Measurements from ENCODE around the gene GHSR.
A peak's percentile ranks its signal among the peaks of the same experiment; 100 is the strongest.
"Not testable (repeated sequence)": the region's sequence is repeated elsewhere in the genome, so short reads cannot be mapped to it uniquely, and the experiment has no call there.

Gene GHSR, protein sequence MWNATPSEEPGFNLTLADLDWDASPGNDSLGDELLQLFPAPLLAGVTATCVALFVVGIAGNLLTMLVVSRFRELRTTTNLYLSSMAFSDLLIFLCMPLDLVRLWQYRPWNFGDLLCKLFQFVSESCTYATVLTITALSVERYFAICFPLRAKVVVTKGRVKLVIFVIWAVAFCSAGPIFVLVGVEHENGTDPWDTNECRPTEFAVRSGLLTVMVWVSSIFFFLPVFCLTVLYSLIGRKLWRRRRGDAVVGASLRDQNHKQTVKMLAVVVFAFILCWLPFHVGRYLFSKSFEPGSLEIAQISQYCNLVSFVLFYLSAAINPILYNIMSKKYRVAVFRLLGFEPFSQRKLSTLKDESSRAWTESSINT

DNA sequence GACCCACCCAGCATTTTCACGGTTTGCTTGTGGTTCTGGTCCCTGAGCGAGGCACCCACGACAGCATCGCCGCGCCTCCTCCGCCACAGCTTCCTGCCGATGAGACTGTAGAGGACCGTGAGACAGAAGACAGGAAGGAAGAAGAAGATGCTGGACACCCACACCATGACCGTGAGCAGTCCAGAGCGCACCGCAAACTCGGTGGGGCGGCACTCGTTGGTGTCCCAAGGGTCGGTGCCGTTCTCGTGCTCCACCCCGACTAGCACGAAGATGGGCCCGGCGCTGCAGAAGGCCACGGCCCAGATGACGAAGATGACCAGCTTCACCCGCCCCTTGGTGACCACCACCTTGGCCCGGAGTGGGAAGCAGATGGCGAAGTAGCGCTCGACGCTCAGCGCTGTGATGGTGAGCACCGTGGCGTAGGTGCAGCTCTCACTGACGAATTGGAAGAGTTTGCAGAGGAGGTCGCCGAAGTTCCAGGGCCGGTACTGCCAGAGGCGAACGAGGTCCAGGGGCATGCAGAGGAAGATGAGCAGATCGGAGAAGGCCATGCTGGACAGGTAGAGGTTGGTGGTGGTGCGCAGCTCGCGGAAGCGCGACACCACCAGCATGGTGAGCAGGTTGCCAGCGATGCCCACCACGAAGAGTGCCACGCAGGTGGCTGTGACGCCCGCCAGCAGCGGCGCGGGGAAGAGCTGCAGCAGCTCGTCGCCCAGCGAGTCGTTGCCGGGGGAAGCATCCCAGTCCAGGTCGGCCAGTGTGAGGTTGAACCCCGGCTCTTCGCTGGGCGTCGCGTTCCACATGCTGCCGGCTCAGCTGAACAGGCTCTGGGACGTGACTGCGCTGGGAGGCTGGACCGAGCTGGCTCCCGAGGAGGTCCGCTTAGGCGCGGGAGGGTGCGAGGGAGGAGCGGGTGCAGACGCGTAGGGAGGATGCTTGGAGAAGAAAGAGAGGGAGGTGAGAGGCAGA is at the start of gene GHSR:
TSS of gene GHSR (minus strand) at position 846 of the 969 bp plus-strand sequence. CDS start at position 803, 43 bp downstream.
- no peaks in the 10 kb centered on the region for H3K36me3 ChIP-seq (ENCODE audit: insufficient read depth, low read length)
- TF ChIP-seq EZH2 (IDR thresholded peaks at IDR 0.05; ENCODE audit: borderline replicate concordance, low read depth, low read length, severe bottlenecking) = no peak
- TF ChIP-seq, protein P1, sequence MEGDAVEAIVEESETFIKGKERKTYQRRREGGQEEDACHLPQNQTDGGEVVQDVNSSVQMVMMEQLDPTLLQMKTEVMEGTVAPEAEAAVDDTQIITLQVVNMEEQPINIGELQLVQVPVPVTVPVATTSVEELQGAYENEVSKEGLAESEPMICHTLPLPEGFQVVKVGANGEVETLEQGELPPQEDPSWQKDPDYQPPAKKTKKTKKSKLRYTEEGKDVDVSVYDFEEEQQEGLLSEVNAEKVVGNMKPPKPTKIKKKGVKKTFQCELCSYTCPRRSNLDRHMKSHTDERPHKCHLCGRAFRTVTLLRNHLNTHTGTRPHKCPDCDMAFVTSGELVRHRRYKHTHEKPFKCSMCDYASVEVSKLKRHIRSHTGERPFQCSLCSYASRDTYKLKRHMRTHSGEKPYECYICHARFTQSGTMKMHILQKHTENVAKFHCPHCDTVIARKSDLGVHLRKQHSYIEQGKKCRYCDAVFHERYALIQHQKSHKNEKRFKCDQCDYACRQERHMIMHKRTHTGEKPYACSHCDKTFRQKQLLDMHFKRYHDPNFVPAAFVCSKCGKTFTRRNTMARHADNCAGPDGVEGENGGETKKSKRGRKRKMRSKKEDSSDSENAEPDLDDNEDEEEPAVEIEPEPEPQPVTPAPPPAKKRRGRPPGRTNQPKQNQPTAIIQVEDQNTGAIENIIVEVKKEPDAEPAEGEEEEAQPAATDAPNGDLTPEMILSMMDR (IDR thresholded peaks at IDR 0.05; ENCODE audit: borderline replicate concordance, extremely low read depth, low read length, poor library complexity, severe bottlenecking) = no peak
- DNase-seq (peak; percentile 13), ATAC-seq (ENCODE audit: insufficient read depth, low read depth) (0 out of 3 replicates have a peak, but pooled peaks have one; percentile 19)
- H4K20me1 ChIP-seq (ENCODE audit: insufficient read depth, low read length) = no peaks in the 10 kb centered on the region
- H3K4me2 ChIP-seq (ENCODE audit: insufficient read depth, low read length) = no peak within 1 kb of the TSS
- H3K4me1 ChIP-seq (ENCODE audit: insufficient read depth, low read length) = no peaks in the 10 kb centered on the region
- peaks cover 8% of the 10 kb centered on the region for H3K9me3 ChIP-seq (ENCODE audit: insufficient read depth, low read length, severe bottlenecking)
- H3K27me3 ChIP-seq (ENCODE audit: insufficient read depth, low read length, poor library complexity) = no peaks in the 10 kb centered on the region
- H3K4me3 ChIP-seq (ENCODE audit: low read depth in 1 of 2, low read length in 2 of 2) = no peak within 1 kb of the TSS
- H3K9ac ChIP-seq (ENCODE audit: low read depth, low read length) = no peak within 1 kb of the TSS
- H2AFZ ChIP-seq (ENCODE audit: low read depth, low read length) = no peak within 1 kb of the TSS
- no peak within 1 kb of the TSS for H3K27ac ChIP-seq (ENCODE audit: low read length)
- H3K79me2 ChIP-seq (ENCODE audit: insufficient read depth, low read length) = no peaks in the 10 kb centered on the region

DNA sequence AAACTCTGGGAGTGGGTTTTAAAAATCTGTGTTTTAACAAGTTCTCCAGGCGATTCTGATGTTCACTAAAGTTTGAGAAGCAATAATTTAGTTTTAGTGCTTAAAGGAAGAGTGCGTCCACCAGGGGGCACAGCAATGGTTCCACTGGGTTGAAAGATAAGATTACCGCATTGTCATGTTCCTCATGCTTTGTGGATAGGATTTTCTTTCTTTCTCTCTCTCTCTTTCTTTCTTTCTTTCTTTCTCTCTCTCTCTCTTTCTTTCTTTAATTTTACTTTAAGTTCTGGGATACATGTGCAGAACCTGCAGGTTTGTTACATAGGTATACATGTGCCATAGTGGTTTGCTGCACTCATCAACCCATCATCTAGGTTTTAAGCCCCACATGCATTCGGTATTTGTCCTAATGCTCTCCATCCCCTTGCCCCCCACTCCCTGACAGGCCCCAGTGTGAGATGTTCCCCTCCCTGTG is 42.0 kb upstream of the GHSR start:
- H3K27ac ChIP-seq (ENCODE audit: low read length) = peak overlapping the region; percentile 76
- not testable (repeated sequence) for H3K9me3 ChIP-seq (ENCODE audit: insufficient read depth, low read length, severe bottlenecking); H3K4me3 ChIP-seq (ENCODE audit: low read depth in 1 of 2, low read length in 2 of 2); H3K27me3 ChIP-seq (ENCODE audit: insufficient read depth, low read length, poor library complexity); H3K79me2 ChIP-seq (ENCODE audit: insufficient read depth, low read length); H3K4me1 ChIP-seq (ENCODE audit: insufficient read depth, low read length); H3K36me3 ChIP-seq (ENCODE audit: insufficient read depth, low read length); H4K20me1 ChIP-seq (ENCODE audit: insufficient read depth, low read length)
- TF ChIP-seq, protein P1 (IDR thresholded peaks at IDR 0.05; ENCODE audit: borderline replicate concordance, extremely low read depth, low read length, poor library complexity, severe bottlenecking) = peak; percentile 86
- H3K9ac ChIP-seq (ENCODE audit: low read depth, low read length) = peak overlapping the region; percentile 31; the same call in 1 of the 2 replicates
- peak overlapping the region; percentile 20; the same call in 1 of the 2 replicates for H3K4me2 ChIP-seq (ENCODE audit: insufficient read depth, low read length)
- ATAC-seq (ENCODE audit: insufficient read depth, low read depth) = peak; percentile 95
- DNase-seq = peak; percentile 88
- peak overlapping the region; percentile 62; the same call in 1 of the 2 replicates for H2AFZ ChIP-seq (ENCODE audit: low read depth, low read length)

GRCh38 chr3:172478116-172478515 is 29.9 kb upstream of the GHSR start:
- H3K9me3 ChIP-seq (ENCODE audit: insufficient read depth, low read length, severe bottlenecking) = no peaks in the 10 kb centered on the region
- H3K27me3 ChIP-seq (ENCODE audit: insufficient read depth, low read length, poor library complexity) = no peaks in the 10 kb centered on the region
- no peak for ATAC-seq (ENCODE audit: insufficient read depth, low read depth)
- TF ChIP-seq, protein P1 (IDR thresholded peaks at IDR 0.05; ENCODE audit: borderline replicate concordance, extremely low read depth, low read length, poor library complexity, severe bottlenecking) = no peak
- no peak for TF ChIP-seq EZH2 (IDR thresholded peaks at IDR 0.05; ENCODE audit: borderline replicate concordance, low read depth, low read length, severe bottlenecking)
- 0 out of 2 replicates have a peak overlapping the region, but pooled peaks have one; percentile 22 for H3K27ac ChIP-seq (ENCODE audit: low read length)
- H3K4me2 ChIP-seq (ENCODE audit: insufficient read depth, low read length) = no peak overlapping the region
- no peaks in the 10 kb centered on the region for H3K79me2 ChIP-seq (ENCODE audit: insufficient read depth, low read length)
- no peaks in the 10 kb centered on the region for H4K20me1 ChIP-seq (ENCODE audit: insufficient read depth, low read length)
- no peak overlapping the region for H3K4me3 ChIP-seq (ENCODE audit: low read depth in 1 of 2, low read length in 2 of 2)
- no peak for DNase-seq
- H3K4me1 ChIP-seq (ENCODE audit: insufficient read depth, low read length) = peaks cover 20% of the 10 kb centered on the region
- H2AFZ ChIP-seq (ENCODE audit: low read depth, low read length) = peak overlapping the region; percentile 86
- no peaks in the 10 kb centered on the region for H3K36me3 ChIP-seq (ENCODE audit: insufficient read depth, low read length)
- H3K9ac ChIP-seq (ENCODE audit: low read depth, low read length) = no peak overlapping the region

All from DND-41 (cell line).